Spleen (tissue), 11 donors: ENCODE results near the gene LRRC15. TPM values are rescaled to one million over a fixed set of nuclear protein-coding genes. Genes with fewer than 3 reads are reported as not detected.

Source experiments
- DNase-seq: peaks from one replicate; pipeline ENCODE4 v3.0.0-alpha.2; 2020
- H3K27ac ChIP-seq, 8 donors: fragments of 200-600 bp; sonication (generic) in 7 of 8; 1 replicate in 4 of 8; 2 replicates in 4 of 8; pipeline versions ENCODE4 v1.5.0 to v1.8.0; 2016 to 2021; ENCODE audit warnings: inconsistent platforms in 4 of 8, mild to moderate bottlenecking in 4 of 8, moderate library complexity in 1 of 8
- H3K27me3 ChIP-seq, 7 donors: fragments of 200-600 bp; sonication (generic) in 6 of 7; replicated peaks in 1 of 7; 1 replicate in 4 of 7; 2 replicates in 3 of 7; pipeline versions ENCODE4 v1.5.0 to v1.8.0; 2016 to 2021; ENCODE audit warnings: inconsistent platforms in 3 of 7, mild to moderate bottlenecking in 1 of 7
- H3K36me3 ChIP-seq, 6 donors: fragments of 200-600 bp; sonication (generic) in 5 of 6; 1 replicate in 4 of 6; 2 replicates in 2 of 6; pipeline versions ENCODE4 v1.5.0 to v1.8.0; 2016 to 2021; ENCODE audit warnings: inconsistent platforms in 2 of 6
- H3K4me1 ChIP-seq, 6 donors: fragments of 200-600 bp; sonication (generic) in 5 of 6; 1 replicate in 3 of 6; 2 replicates in 3 of 6; pipeline versions ENCODE4 v1.5.0 to v1.8.0; 2016 to 2021; ENCODE audit warnings: inconsistent platforms in 3 of 6
- H3K4me3 ChIP-seq, 8 donors: fragments of 200-600 bp; sonication (generic) in 7 of 8; 1 replicate in 4 of 8; 2 replicates in 4 of 8; pipeline versions ENCODE4 v1.5.0 to v1.8.0; 2016 to 2021; ENCODE audit warnings: inconsistent platforms in 4 of 8, mild to moderate bottlenecking in 4 of 8, moderate library complexity in 2 of 8
- H3K9me3 ChIP-seq, 8 donors: fragments of 200-600 bp; sonication (generic) in 7 of 8; 1 replicate in 4 of 8; 2 replicates in 4 of 8; pipeline versions ENCODE4 v1.5.0 to v1.8.0; 2016 to 2021; ENCODE audit warnings: inconsistent platforms in 4 of 8
- CTCF ChIP-seq, 11 experiments: fragments of 200-600 bp in 7 of 11; fragments of 450-650 bp in 4 of 11; sonication (generic) in 4 of 11; IDR thresholded peaks in 8 of 11; conservative IDR thresholded peaks in 3 of 11; 1 replicate in 7 of 11; 2 replicates in 4 of 11; pipeline versions ENCODE4 v1.4.0 to v1.8.0; 2016 to 2021; ENCODE audit warnings: antibody characterized with exemption in 11 of 11, inconsistent platforms in 4 of 11, mild to moderate bottlenecking in 1 of 11
- POLR2A ChIP-seq, 3 donors: fragments of 450-650 bp; IDR thresholded peaks; one replicate each; pipeline ENCODE4 v1.5.1; 2017; ENCODE audit warnings: antibody characterized with exemption in 3 of 3, mild to moderate bottlenecking in 1 of 3
- POLR2AphosphoS5 ChIP-seq, 3 donors: sonication (generic); formaldehyde crosslinking; IDR thresholded peaks; one replicate each; pipeline ENCODE4 v1.5.1; 2017; ENCODE audit warnings: antibody characterized with exemption in 3 of 3
- WGBS, 5 donors: extraction: QIAGEN DNeasy Blood & Tissue Kit in 3 of 5; methylation state at CpG; one replicate each; pipeline versions ENCODE4 v1.1.5 to v1.1.7; 2013 to 2018; 5-methylcytosine and 5-hydroxymethylcytosine counted together
- intact Hi-C: fragments of 100-400 bp; cut with DNase I; formaldehyde crosslinking; loops from one replicate; pipeline ENCODE4 v1.15.0; 2023; ENCODE audit warnings: low total_unique reads
- polyA plus RNA-seq, 3 donors: library from polyadenylated mRNA; stranded (reverse); fragments of 200-250 nt; gene quantifications; one replicate each; pipeline ENCODE4 v1.2.1, GENCODE V29; 2013
- total RNA-seq, 7 donors: library from RNA; depleted of rRNA in 3 of 7; stranded (reverse); fragments of >200 nt in 3 of 7; fragmentation: NEBNext Ultra II Directional in 4 of 7; extraction: Animal tissue kit (Norgen Biotek cat#: 25700) in 4 of 7; gene quantifications; one replicate each; pipeline versions ENCODE4 v1.1.0 to v1.2.1, GENCODE V29; 2016 to 2021
- donor health status: healthy with polysubstance abuse.
- donor health status: DM: no; HTN: no; CAD: no; lungs with moderate emphysema.
- donor health status: DM: no; HTN: no; CAD: no.
- donor health status: Bipolar disorder and iron deficiency.
- donor health status: healthy.
- donor health status: DM: no; HTN: no; CAD: no.
- donor health status: DM: yes; HTN: yes; CAD: no.

The LRRC15 gene
- total and polyA plus RNA-seq, 10 donors, result 0.09 to 1.1 (median 0.35) TPM; not detected in 1

- Histone ChIP-seq H3K27ac (peak overlapping the region in 6 of 8 donors; percentile 42 to 70 (median 61)), H3K27me3 (peaks cover 0 to 55% (median 23%) of the 10 kb centered on the region in 7 donors), H3K4me1 (peaks cover 15 to 48% (median 33%) of the 10 kb centered on the region in 6 donors), H3K4me3 (peak overlapping the region in 5 of 8 donors; percentile 28 to 68 (median 33)), H3K36me3 (no peaks in the 10 kb centered on the region), H3K9me3 (peaks cover 0 to 6% (median 2%) of the 10 kb centered on the region in 8 donors)
- peak; percentile 78 for DNase-seq
- WGBS, 5 donors, result 39 to 48% (median 45%) methylated on average over 26 of the region's 26 CpGs
- TF ChIP-seq POLR2A (IDR thresholded peaks at IDR 0.05) (no peak), POLR2AphosphoS5 (IDR thresholded peaks at IDR 0.05) (peak; percentile 14 to 72 (median 58)), CTCF (IDR thresholded peaks at IDR 0.05 in 8 of 11, conservative IDR thresholded peaks at IDR 0.05 in 3 of 11) (no peak)
- intact Hi-C loops, result no loop called here
Measured at GRCh38 chr3:194395778-194396538, 26.4 kb upstream of the LRRC15 start.

GRCh38 chr3:194395212-194395611, 25.7 kb upstream of the LRRC15 start:
- Histone ChIP-seq H3K4me1 (peaks cover 15 to 48% (median 33%) of the 10 kb centered on the region in 6 donors), H3K27me3 (peaks cover 0 to 55% (median 23%) of the 10 kb centered on the region in 7 donors), H3K36me3 (no peaks in the 10 kb centered on the region), H3K9me3 (peaks cover 0 to 13% (median 8%) of the 10 kb centered on the region in 8 donors), H3K27ac (peak overlapping the region in 4 of 8 donors; percentile 57 to 70 (median 66)), H3K4me3 (no peak overlapping the region)
- WGBS, 5 donors, result 78 to 86% (median 81%) methylated on average over 5 of the region's 5 CpGs
- intact Hi-C loops, result no loop called here
- TF ChIP-seq POLR2AphosphoS5 (IDR thresholded peaks at IDR 0.05) (no peak), POLR2A (IDR thresholded peaks at IDR 0.05) (no peak), CTCF (IDR thresholded peaks at IDR 0.05 in 8 of 11, conservative IDR thresholded peaks at IDR 0.05 in 3 of 11) (no peak)
- no peak for DNase-seq

- intact Hi-C loops, result no loop called here
- H3K36me3 ChIP-seq, result no peaks in the 10 kb centered on the region
- no peak overlapping the region for H3K4me3 ChIP-seq
- WGBS, 5 donors, result 84 to 94% (median 90%) methylated on average over 7 of the region's 7 CpGs
- H3K4me1 ChIP-seq, result peaks cover 3 to 31% (median 20%) of the 10 kb centered on the region in 6 donors
- H3K9me3 ChIP-seq, result peaks cover 0 to 14% (median 9%) of the 10 kb centered on the region in 8 donors
- DNase-seq, result no peak
- H3K27ac ChIP-seq, result no peak overlapping the region
- H3K27me3 ChIP-seq, result peaks cover 0 to 38% (median 11%) of the 10 kb centered on the region in 7 donors
- TF ChIP-seq POLR2AphosphoS5 (IDR thresholded peaks at IDR 0.05) (no peak), CTCF (IDR thresholded peaks at IDR 0.05 in 8 of 11, conservative IDR thresholded peaks at IDR 0.05 in 3 of 11) (no peak), POLR2A (IDR thresholded peaks at IDR 0.05) (no peak)
Measured at GRCh38 chr3:194392576-194392975, 23.0 kb upstream of the LRRC15 start.

- Histone ChIP-seq H3K9me3 (peaks cover 0 to 14% (median 9%) of the 10 kb centered on the region in 8 donors), H3K4me3 (no peak overlapping the region), H3K27ac (no peak overlapping the region), H3K27me3 (peaks cover 0 to 22% (median 0%) of the 10 kb centered on the region in 7 donors), H3K4me1 (peaks cover 0 to 14% (median 5%) of the 10 kb centered on the region in 6 donors), H3K36me3 (no peaks in the 10 kb centered on the region)
- intact Hi-C loops, result no loop called here
- TF ChIP-seq CTCF (IDR thresholded peaks at IDR 0.05 in 8 of 11, conservative IDR thresholded peaks at IDR 0.05 in 3 of 11), result no peak
- no peak for TF ChIP-seq POLR2AphosphoS5 (IDR thresholded peaks at IDR 0.05)
- TF ChIP-seq POLR2A (IDR thresholded peaks at IDR 0.05), result no peak
- no peak for DNase-seq
Measured at GRCh38 chr3:194390835-194391234, 21.3 kb upstream of the LRRC15 start.
